Activated B cell treated with CpG ODN at 0.5 μM for 24 hours (primary cell): ENCODE results near the gene NT5C. TPM values are rescaled to one million over a fixed set of nuclear protein-coding genes. Genes with fewer than 3 reads are reported as not detected.

Experiments
- ATAC-seq: fragments of 200-7000 bp; cut with Tn5 transposase; one replicate; pipeline ENCODE4 v1.10.0; 2021; ENCODE audit warnings: low read depth, mild to moderate bottlenecking, moderate library complexity
- CTCF ChIA-PET: fragments of 350-600 bp; sonication (Branson Sonifier 250); formaldehyde crosslinking; loops from one replicate; lab custom pipeline; 2021; ENCODE audit warnings: antibody characterized with exemption; lab: Charles Lee
- POLR2A ChIA-PET: fragments of 350-600 bp; sonication (Branson Sonifier 250); formaldehyde crosslinking; loops from one replicate; lab custom pipeline; 2021; ENCODE audit warnings: antibody characterized with exemption; lab: Charles Lee
- DNase-seq: peaks from one replicate; pipeline ENCODE4 v3.0.0; 2022
- H3K27ac Mint-ChIP-seq: one replicate; pipeline ENCODE4 v1.8.0; 2020; ENCODE audit warnings: mixed read lengths
- H3K27me3 Mint-ChIP-seq: one replicate; pipeline ENCODE4 v1.8.0; 2021; ENCODE audit warnings: mixed read lengths
- H3K36me3 Mint-ChIP-seq: one replicate; pipeline ENCODE4 v1.8.0; 2021; ENCODE audit warnings: low read depth, mixed read lengths
- H3K4me1 Mint-ChIP-seq: one replicate; pipeline ENCODE4 v1.8.0; 2021; ENCODE audit warnings: mixed read lengths
- H3K4me3 Mint-ChIP-seq: one replicate; pipeline ENCODE4 v1.8.0; 2020; ENCODE audit warnings: mild to moderate bottlenecking, mixed read lengths
- H3K9me3 Mint-ChIP-seq: one replicate; pipeline ENCODE4 v1.8.0; 2020; ENCODE audit warnings: mixed read lengths
- CTCF ChIP-seq: fragments of 200-600 bp; IDR thresholded peaks from one replicate; pipeline ENCODE4 v1.8.0; 2022; ENCODE audit warnings: antibody characterized with exemption, mild to moderate bottlenecking
- intact Hi-C: fragments of 100-400 bp; cut with micrococcal nuclease; formaldehyde crosslinking; loops from one replicate; pipeline ENCODE4 v1.15.1; 2024
- total RNA-seq: library from RNA; stranded (reverse); gene quantifications from 2 replicates; pipeline ENCODE4 v1.2.3, GENCODE V29; 2022

NT5C gene
- 95.0 and 98.2 TPM in 2 replicates for total RNA-seq

- peak within 1 kb of the TSS; percentile 88 for H3K4me3 Mint-ChIP-seq
- intact Hi-C loops: loop anchor here (1.0 to 5.0 kb wide), 6 partner anchors 17 to 119 kb away; partner anchors contain the start of genes JPT1, KCTD2, MRPL58 and NUP85
- ChIA-PET POLR2A (interaction anchor here (0.6 to 13.0 kb wide), 24 partner anchors 7 to 395 kb away, joined by 3 to 292 read pairs (median 6); partner anchors contain the start of genes ARMC7, FDXR, GGA3 and JPT1), CTCF (interaction anchor here (0.7 to 5.0 kb wide), 18 partner anchors 10 to 325 kb away, joined by 3 to 116 read pairs (median 4); partner anchors contain the start of genes ARMC7, ATP5PD, CDR2L and KCTD2)
- H3K4me1 Mint-ChIP-seq: peaks cover 28% of the 10 kb centered on the region
- DNase-seq (peak; percentile 83), ATAC-seq (peak; percentile 83)
- no peaks in the 10 kb centered on the region for H3K27me3 Mint-ChIP-seq
- no peaks in the 10 kb centered on the region for H3K9me3 Mint-ChIP-seq
- peak within 1 kb of the TSS; percentile 92 for H3K27ac Mint-ChIP-seq
- TF ChIP-seq CTCF: no peak
- peaks cover 30% of the 10 kb centered on the region for H3K36me3 Mint-ChIP-seq
Measured at GRCh38 chr17:75131278-75132017, at the start of gene NT5C. NT5C (minus strand) TSS chr17:75131742; CDS start chr17:75131707, 35 bp downstream.

GRCh38 chr17:75181110-75181509 is 49.6 kb upstream of the NT5C start:
- Mint-ChIP-seq H3K36me3 (peaks cover 40% of the 10 kb centered on the region), H3K4me1 (peaks cover 43% of the 10 kb centered on the region), H3K27ac (peak overlapping the region; percentile 83), H3K27me3 (no peaks in the 10 kb centered on the region), H3K4me3 (peak overlapping the region; percentile 83), H3K9me3 (no peaks in the 10 kb centered on the region)
- DNase-seq (no peak), ATAC-seq (no peak)
- no peak for TF ChIP-seq CTCF
- CTCF ChIA-PET: interaction anchor here (0.8 to 2.3 kb wide), 5 partner anchors 10 to 220 kb away, joined by 3 to 11 read pairs (median 8); partner anchors contain the start of gene CDR2L
- intact Hi-C loops: loop anchor here (5.0 to 10.0 kb wide), 6 partner anchors 49 to 676 kb away; partner anchors contain the start of genes GRB2, HID1, NT5C and WBP2
- POLR2A ChIA-PET: interaction anchor here (0.6 to 1.6 kb wide), 7 partner anchors 9 to 738 kb away, joined by 3 to 10 read pairs (median 4); partner anchors contain the start of genes JPT1 and SLC25A19

- no peaks in the 10 kb centered on the region for H3K9me3 Mint-ChIP-seq
- H3K27me3 Mint-ChIP-seq: no peaks in the 10 kb centered on the region
- peaks cover 64% of the 10 kb centered on the region for H3K36me3 Mint-ChIP-seq
- ATAC-seq (no peak), DNase-seq (no peak)
- peaks cover 34% of the 10 kb centered on the region for H3K4me1 Mint-ChIP-seq
- no peak for TF ChIP-seq CTCF
- ChIA-PET CTCF (no interaction called here), POLR2A (interaction anchor here (0.6 to 0.7 kb wide), 2 partner anchors 64 to 66 kb away, joined by 3 read pairs; no protein-coding TSS in a partner anchor)
- intact Hi-C loops: no loop called here
- no peak overlapping the region for H3K27ac Mint-ChIP-seq
- no peak overlapping the region for H3K4me3 Mint-ChIP-seq
Measured at GRCh38 chr17:75178453-75178852, 46.9 kb upstream of the NT5C start.

GRCh38 chr17:75176625-75177024 is 45.1 kb upstream of the NT5C start:
- ChIA-PET POLR2A (interaction anchor here (0.6 to 1.0 kb wide), 3 partner anchors 29 to 65 kb away, joined by 3 to 4 read pairs (median 3); partner anchors contain the start of gene NUP85), CTCF (interaction anchor here (1.3 to 8.6 kb wide), 2 partner anchors 25 to 62 kb away, joined by 5 to 192 read pairs; no protein-coding TSS in a partner anchor)
- H3K9me3 Mint-ChIP-seq: no peaks in the 10 kb centered on the region
- no peaks in the 10 kb centered on the region for H3K27me3 Mint-ChIP-seq
- no peak overlapping the region for H3K27ac Mint-ChIP-seq
- H3K4me1 Mint-ChIP-seq: peaks cover 33% of the 10 kb centered on the region
- intact Hi-C loops: no loop called here
- TF ChIP-seq CTCF: no peak
- peaks cover 76% of the 10 kb centered on the region for H3K36me3 Mint-ChIP-seq
- ATAC-seq (no peak), DNase-seq (no peak)
- H3K4me3 Mint-ChIP-seq: no peak overlapping the region
